Mesodermal cell (in vitro differentiated cells): ENCODE data around the gene SYK.

Source experiments
- H3K27ac ChIP-seq: 2 replicates; pipeline ENCODE4 v1.7.0; 2013; ENCODE audit warnings: mild to moderate bottlenecking, low read depth, low read length, moderate library complexity; ENCODE audit not compliant: severe bottlenecking
- H3K36me3 ChIP-seq: 2 replicates; pipeline ENCODE4 v1.7.1; 2013; ENCODE audit warnings: mild to moderate bottlenecking, low read length, moderate library complexity; ENCODE audit not compliant: control insufficient read depth, insufficient read depth
- H3K4me1 ChIP-seq: one replicate; pipeline ENCODE4 v1.7.1; 2013; ENCODE audit warnings: mild to moderate bottlenecking, low read length; ENCODE audit not compliant: insufficient read depth, control insufficient read depth, poor library complexity, severe bottlenecking
- H3K4me3 ChIP-seq: 2 replicates; pipeline ENCODE4 v1.7.0; 2013; ENCODE audit warnings: low read length, control low read depth, mild to moderate bottlenecking; ENCODE audit not compliant: insufficient read depth, poor library complexity, severe bottlenecking; ENCODE audit errors: extremely low read depth
- H3K9me3 ChIP-seq: 2 replicates; pipeline ENCODE4 v1.7.1; 2013; ENCODE audit warnings: mild to moderate bottlenecking, low read length, moderate library complexity; ENCODE audit not compliant: control insufficient read depth
- WGBS, 2 experiments: methylation state at CpG; one replicate each; pipeline ENCODE4 v1.1.5; 2013; ENCODE audit warnings: missing lambda C conversion rate in 2 of 2; ENCODE audit not compliant: insufficient coverage in 2 of 2; 5-methylcytosine and 5-hydroxymethylcytosine counted together

Gene SYK

DNA sequence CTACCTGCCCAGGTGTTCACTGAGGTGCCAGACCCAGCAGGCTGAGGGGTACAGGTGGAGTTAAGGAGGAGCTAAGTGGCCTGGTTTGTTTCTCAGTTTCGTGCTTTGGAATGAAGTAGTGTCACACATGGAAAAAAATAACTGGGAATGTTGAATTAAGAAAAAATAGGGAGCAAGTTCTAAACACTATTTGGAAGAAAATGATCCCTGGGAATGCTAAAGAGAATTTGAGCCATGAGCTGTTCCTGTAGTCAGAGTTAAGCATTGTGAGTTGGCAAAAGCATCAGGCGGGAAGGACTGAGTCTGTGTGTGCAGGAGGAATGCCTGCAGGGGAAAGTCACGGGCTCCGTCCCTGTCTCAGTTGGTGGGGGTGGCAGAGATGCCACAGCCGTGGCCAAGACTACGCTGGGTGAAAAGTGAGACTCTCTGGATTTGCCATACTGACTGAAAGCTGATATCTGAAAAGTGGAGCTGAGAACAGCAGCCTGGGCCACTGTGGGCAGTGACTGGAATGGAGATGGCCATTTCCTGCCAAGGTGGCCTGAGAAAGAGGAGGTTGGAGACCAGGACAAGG is 37.0 kb downstream of the SYK start:
- no peak overlapping the region for H3K4me3 ChIP-seq
- H3K9me3 ChIP-seq = peaks cover 4% of the 10 kb centered on the region
- H3K4me1 ChIP-seq = no peaks in the 10 kb centered on the region
- WGBS, 2 experiments = 92% methylated on average over 6 of the region's 6 CpGs
- no peak overlapping the region for H3K27ac ChIP-seq
- H3K36me3 ChIP-seq = no peaks in the 10 kb centered on the region

DNA sequence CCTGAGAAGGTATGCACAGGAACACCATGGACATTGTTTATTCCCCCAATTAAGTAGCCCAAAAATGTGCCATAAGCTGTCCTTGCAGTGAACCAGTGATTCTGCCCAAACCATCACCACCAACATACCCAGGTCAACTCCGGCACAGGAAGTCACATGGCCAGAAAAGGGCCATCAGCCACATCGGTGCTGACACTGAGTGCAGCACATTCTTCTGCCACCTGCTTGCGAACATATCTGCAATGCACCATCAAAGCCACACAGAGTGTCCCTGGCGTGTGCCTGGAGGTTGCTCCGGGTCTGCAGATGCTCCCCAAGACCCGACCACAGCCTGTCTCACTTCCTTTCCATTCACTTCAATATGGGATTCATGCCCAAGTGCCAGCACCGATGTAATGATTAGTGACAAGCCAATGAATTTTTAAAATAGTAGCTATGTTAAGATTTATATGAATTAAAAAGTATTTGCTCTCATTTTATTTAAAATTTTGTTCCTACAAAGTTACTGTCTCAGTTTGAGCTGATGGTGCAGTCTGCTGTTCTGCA is 37.6 kb downstream of the SYK start:
- WGBS, 2 experiments = 82 to 85% methylated on average over 3 to 6 of the region's 7 CpGs
- H3K4me3 ChIP-seq = no peak overlapping the region

GRCh38 chr9:90840696-90841095 is 39.1 kb downstream of the SYK start:
- no peaks in the 10 kb centered on the region for H3K36me3 ChIP-seq
- no peak overlapping the region for H3K4me3 ChIP-seq
- WGBS, 2 experiments = 86 to 94% methylated on average over 4 to 5 of the region's 5 CpGs
- H3K27ac ChIP-seq = no peak overlapping the region
- H3K9me3 ChIP-seq = peaks cover 4% of the 10 kb centered on the region
- H3K4me1 ChIP-seq = no peaks in the 10 kb centered on the region

More for the DNA sequence above, 37.6 kb downstream of the SYK start:
- Histone ChIP-seq H3K9me3 (peaks cover 4% of the 10 kb centered on the region), H3K4me1 (no peaks in the 10 kb centered on the region), H3K27ac (no peak overlapping the region), H3K36me3 (no peaks in the 10 kb centered on the region)

GRCh38 chr9:90841213-90841612 is 39.6 kb downstream of the SYK start:
- 81 to 91% methylated on average over 5 of the region's 5 CpGs for WGBS, 2 experiments
- no peaks in the 10 kb centered on the region for H3K4me1 ChIP-seq
- H3K27ac ChIP-seq = no peak overlapping the region
- peaks cover 4% of the 10 kb centered on the region for H3K9me3 ChIP-seq
- no peak overlapping the region for H3K4me3 ChIP-seq
- no peaks in the 10 kb centered on the region for H3K36me3 ChIP-seq

- Histone ChIP-seq H3K27ac (no peak overlapping the region), H3K36me3 (no peaks in the 10 kb centered on the region), H3K4me3 (no peak overlapping the region), H3K4me1 (no peaks in the 10 kb centered on the region), H3K9me3 (peaks cover 4% of the 10 kb centered on the region)
- WGBS, 2 experiments = 63 to 75% methylated on average over 1 of the region's 1 CpG
Measured at GRCh38 chr9:90841615-90842014, 40.0 kb downstream of the SYK start.

- 88 to 98% methylated on average over 7 of the region's 7 CpGs for WGBS, 2 experiments
- peaks cover 4% of the 10 kb centered on the region for H3K9me3 ChIP-seq
- no peaks in the 10 kb centered on the region for H3K36me3 ChIP-seq
- no peak overlapping the region for H3K27ac ChIP-seq
- no peaks in the 10 kb centered on the region for H3K4me1 ChIP-seq
- no peak overlapping the region for H3K4me3 ChIP-seq
Measured at GRCh38 chr9:90842176-90842777, 40.7 kb downstream of the SYK start.

- H3K4me1 ChIP-seq = no peaks in the 10 kb centered on the region
- H3K36me3 ChIP-seq = no peaks in the 10 kb centered on the region
- H3K9me3 ChIP-seq = peaks cover 4% of the 10 kb centered on the region
- H3K27ac ChIP-seq = no peak overlapping the region
- no peak overlapping the region for H3K4me3 ChIP-seq
- WGBS, 2 experiments = 92 to 95% methylated on average over 12 to 14 of the region's 14 CpGs
Measured at GRCh38 chr9:90842996-90843395, 41.4 kb downstream of the SYK start.

GRCh38 chr9:90843525-90843924 is 41.9 kb downstream of the SYK start:
- Histone ChIP-seq H3K4me3 (no peak overlapping the region), H3K4me1 (no peaks in the 10 kb centered on the region), H3K27ac (no peak overlapping the region), H3K9me3 (peaks cover 4% of the 10 kb centered on the region), H3K36me3 (no peaks in the 10 kb centered on the region)
- WGBS, 2 experiments = 76 to 80% methylated on average over 5 of the region's 6 CpGs

DNA sequence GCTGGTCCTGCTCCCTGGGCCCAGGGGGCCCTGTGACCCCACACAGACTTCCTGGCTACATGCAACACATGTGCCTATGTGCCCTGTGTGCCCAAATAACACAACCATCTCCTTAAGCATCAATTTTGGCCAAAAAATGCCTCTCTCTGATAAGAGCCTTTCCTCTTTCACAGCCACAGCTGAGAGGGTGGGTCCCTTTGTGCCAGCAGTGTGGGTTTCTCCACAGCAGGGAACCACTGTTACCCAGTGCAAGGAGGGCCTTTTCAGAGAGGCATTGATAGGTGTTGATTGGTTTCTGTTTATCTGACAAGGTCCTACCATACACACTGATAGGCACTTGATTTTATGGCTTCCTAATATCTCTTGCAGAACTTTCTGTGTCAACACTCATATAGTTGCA is 42.7 kb downstream of the SYK start:
- H3K27ac ChIP-seq = no peak overlapping the region
- H3K36me3 ChIP-seq = no peaks in the 10 kb centered on the region
- H3K4me1 ChIP-seq = no peaks in the 10 kb centered on the region
- peaks cover 4% of the 10 kb centered on the region for H3K9me3 ChIP-seq
- H3K4me3 ChIP-seq = no peak overlapping the region

- no peaks in the 10 kb centered on the region for H3K36me3 ChIP-seq
- no peak overlapping the region for H3K4me3 ChIP-seq
- H3K9me3 ChIP-seq = no peaks in the 10 kb centered on the region
- H3K4me1 ChIP-seq = no peaks in the 10 kb centered on the region
- no peak overlapping the region for H3K27ac ChIP-seq
- WGBS, 2 experiments = 90 to 91% methylated on average over 5 to 6 of the region's 6 CpGs
Measured at GRCh38 chr9:90846770-90847419, 45.3 kb downstream of the SYK start.

GRCh38 chr9:90847971-90848370 is 46.4 kb downstream of the SYK start:
- H3K27ac ChIP-seq = no peak overlapping the region
- H3K36me3 ChIP-seq = no peaks in the 10 kb centered on the region
- no peaks in the 10 kb centered on the region for H3K9me3 ChIP-seq
- H3K4me1 ChIP-seq = no peaks in the 10 kb centered on the region
- H3K4me3 ChIP-seq = no peak overlapping the region
- 83 to 93% methylated on average over 3 to 4 of the region's 5 CpGs for WGBS, 2 experiments
